Fibroblast of mammary gland (primary cell): ENCODE data around the gene WDR53.

Source experiments
- DNase-seq: peaks from one replicate; pipeline ENCODE4 v3.0.0-alpha.2; 2010; ENCODE audit warnings: low read depth
- H3K4me3 ChIP-seq: 2 replicates; pipeline ENCODE4 v1.5.1; 2011; ENCODE audit warnings: low read depth, mild to moderate bottlenecking, low read length, moderate library complexity; ENCODE audit not compliant: control insufficient read depth
- CTCF ChIP-seq: conservative IDR thresholded peaks from 2 replicates; pipeline ENCODE4 v1.5.1; 2011; ENCODE audit warnings: low read depth, low read length, inconsistent platforms; ENCODE audit not compliant: control insufficient read depth, insufficient read depth

The WDR53 gene

GRCh38 chr3:196608693-196609092 is 40.3 kb upstream of the WDR53 start:
- DNase-seq, result no peak
- H3K4me3 ChIP-seq, result no peak overlapping the region
- no peak for TF ChIP-seq CTCF

GRCh38 chr3:196604548-196604947 is 36.2 kb upstream of the WDR53 start:
- DNase-seq, result no peak
- H3K4me3 ChIP-seq, result no peak overlapping the region
- TF ChIP-seq CTCF, result no peak

- TF ChIP-seq CTCF, result no peak
- DNase-seq, result no peak
- H3K4me3 ChIP-seq, result no peak overlapping the region
Measured at GRCh38 chr3:196603683-196604082, 35.3 kb upstream of the WDR53 start.

- no peak for TF ChIP-seq CTCF
- DNase-seq, result no peak
- no peak overlapping the region for H3K4me3 ChIP-seq
Measured at GRCh38 chr3:196602673-196603072, 34.3 kb upstream of the WDR53 start.

- H3K4me3 ChIP-seq, result no peak overlapping the region
- TF ChIP-seq CTCF, result no peak
- DNase-seq, result no peak
Measured at GRCh38 chr3:196600359-196600758, 32.0 kb upstream of the WDR53 start.

GRCh38 chr3:196599734-196600128 is 31.4 kb upstream of the WDR53 start:
- TF ChIP-seq CTCF, result no peak
- no peak for DNase-seq
- H3K4me3 ChIP-seq, result no peak overlapping the region

- H3K4me3 ChIP-seq, result peak overlapping the region; percentile 9
- DNase-seq, result peak; percentile 4
Measured at GRCh38 chr3:196597971-196598733, 29.8 kb upstream of the WDR53 start.
